Measurements from ENCODE around the gene DPH3.

Gene DPH3

DNA sequence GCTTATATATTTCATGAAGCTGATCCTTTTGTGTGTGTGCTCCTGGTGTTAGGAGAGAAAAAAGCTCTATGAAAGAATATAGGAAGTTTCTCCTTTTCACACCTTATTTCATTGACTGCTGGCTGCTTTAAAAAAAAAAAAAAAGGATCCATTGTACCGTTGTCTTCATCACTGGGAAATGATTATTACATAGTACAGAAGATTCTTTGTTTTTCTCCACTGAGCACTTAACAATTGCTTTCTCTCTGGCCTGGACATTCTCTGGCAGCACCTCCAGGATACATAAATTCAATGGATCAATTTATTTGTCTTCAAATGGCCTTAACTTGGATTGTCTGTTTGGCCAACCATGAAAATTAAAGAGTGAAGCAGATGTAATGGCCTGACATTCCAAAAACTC is 37.2 kb downstream of the DPH3 start:
- DNase-seq, result no peak

DNA sequence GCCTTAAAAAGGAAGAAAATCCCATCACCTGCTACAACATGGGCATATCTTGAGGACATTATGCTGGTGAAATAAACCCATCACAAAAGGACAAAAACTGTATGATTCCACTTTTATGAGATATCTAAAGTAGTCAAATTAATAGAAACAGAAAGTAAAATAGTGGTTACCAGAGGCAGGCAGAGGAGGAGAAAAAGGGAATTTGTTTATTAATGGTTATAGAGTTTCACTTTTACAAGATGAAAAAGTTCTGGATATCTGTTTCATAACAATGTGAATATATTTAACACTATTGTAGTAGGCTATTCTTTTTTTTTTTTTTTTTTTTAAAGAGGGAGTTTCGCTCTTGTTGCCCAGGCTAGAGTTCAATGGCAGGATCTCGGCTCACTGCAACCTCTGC is 40.4 kb downstream of the DPH3 start:
- DNase-seq, result no peak

- no peak for DNase-seq
Measured at GRCh38 chr3:16222547-16222946, 42.2 kb downstream of the DPH3 start.

DNA sequence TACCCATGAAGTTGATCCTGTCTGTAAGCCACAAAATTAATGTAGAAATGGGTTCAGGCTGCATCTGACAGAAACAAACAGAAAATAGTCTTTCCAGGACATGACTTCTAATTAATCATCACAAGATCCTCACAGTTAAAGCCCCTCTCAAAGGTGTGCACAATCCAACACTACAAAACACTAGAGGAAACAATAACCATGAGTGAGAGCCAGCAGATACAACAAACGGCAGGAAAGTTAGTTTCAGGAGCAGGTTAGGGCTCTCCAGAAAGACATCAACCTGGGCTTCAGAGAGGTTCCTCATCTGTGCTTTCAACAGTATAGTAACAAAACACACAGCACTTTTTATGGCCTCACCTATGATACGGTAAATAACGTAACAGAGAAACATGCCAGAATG is 42.8 kb downstream of the DPH3 start:
- no peak for DNase-seq

- no peak for DNase-seq
Measured at GRCh38 chr3:16219777-16220176, 45.0 kb downstream of the DPH3 start.

DNA sequence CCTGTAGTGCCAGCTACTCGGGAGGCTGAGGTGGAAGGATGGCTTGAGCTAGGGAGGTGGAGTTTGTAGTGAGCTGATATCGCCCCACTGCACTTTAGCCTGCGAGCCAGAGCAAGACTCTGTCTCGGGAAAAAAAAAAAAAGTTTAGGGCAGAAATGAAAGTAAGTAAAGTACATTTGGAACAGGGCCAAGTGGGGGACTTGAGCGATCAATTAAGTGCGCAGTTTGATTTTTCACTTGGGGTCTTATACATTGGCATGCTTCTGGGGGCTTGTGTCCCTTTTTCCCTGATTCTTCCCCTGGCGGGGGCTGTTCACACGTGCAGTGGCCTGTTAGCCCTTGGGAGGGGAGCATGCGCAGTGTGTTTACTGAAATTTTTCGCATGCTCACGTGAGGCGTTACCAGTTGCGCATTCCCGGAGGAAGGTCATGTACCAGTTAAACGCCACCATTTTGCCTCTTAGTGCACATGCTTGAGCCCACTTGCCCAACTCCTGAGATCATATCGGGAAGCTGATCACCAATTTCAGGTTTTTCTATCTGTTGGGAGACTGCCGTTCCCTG is 48.3 kb downstream of the DPH3 start:
- DNase-seq, result no peak

DNA sequence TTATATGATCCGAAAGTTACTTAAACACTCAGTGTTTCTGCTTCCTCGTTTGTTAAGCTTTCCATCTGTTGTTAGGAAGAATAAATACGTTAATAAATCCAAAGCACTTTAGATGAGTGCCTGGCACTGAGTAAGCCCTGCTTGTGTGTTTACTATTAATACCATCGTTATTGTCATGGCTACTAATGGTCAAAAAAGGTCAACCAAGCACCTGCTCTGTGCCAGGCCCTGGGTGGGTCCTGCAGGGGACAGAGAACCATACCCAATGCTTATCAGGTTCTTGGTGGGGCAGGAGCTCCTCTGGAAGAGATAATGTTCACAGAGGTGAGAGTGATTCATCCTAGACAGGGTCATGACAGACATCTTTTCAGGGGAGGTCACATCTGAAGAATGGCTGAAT is 50.4 kb downstream of the DPH3 start:
- DNase-seq, result no peak

DNA sequence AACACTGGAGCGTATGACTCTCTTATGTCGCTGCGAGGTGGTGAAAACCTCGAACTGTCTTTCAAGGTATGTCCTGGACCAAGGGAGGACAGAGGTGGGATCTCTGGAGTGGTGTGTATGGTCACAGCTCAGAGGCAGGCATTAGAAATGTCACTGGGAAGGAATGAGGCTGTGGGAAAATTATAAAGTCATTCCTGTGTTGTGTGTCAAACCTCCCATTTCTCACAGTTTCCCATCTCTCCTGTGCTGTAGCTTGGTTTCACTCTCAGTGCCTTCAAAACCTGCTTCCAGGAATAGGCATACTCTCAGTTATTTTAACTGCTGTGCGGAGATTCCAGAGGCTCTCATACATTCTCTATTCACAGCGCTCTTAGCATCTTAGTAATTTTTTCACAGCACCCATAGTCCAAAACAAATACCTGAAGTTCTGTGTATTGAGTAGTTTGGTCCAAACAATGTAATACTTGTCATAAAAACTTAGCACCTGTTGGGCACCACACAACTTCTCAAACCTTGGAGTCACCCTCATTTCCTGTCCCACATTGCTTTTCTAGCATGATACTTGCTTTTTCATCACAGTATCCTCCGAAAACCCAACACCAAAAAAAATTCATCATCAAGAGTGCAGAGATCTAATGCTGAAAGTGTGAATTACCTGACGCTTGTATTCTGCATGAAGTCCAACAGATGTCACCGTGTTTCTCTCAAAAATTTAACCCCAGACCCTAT is 53.4 kb downstream of the DPH3 start:
- DNase-seq, result no peak

Measured in retina (tissue), 1 donor.